Left ventricle myocardium inferior (tissue), 1 donor: Measurements from ENCODE around the gene NFKBIE. TPM values are rescaled to one million over a fixed set of nuclear protein-coding genes. Genes with fewer than 3 reads are reported as not detected.

Experiments used
- DNase-seq: peaks from one replicate; pipeline ENCODE4 v3.0.0-alpha.2; 2020
- H3K27ac ChIP-seq: fragments of 200-600 bp; replicated peaks from 2 replicates; pipeline ENCODE4 v1.8.0; 2021
- H3K27me3 ChIP-seq: fragments of 200-600 bp; 2 replicates; pipeline ENCODE4 v1.8.0; 2021; ENCODE audit warnings: low read depth
- H3K36me3 ChIP-seq: fragments of 200-600 bp; 2 replicates; pipeline ENCODE4 v1.8.0; 2021
- H3K4me1 ChIP-seq: fragments of 200-600 bp; 2 replicates; pipeline ENCODE4 v1.8.0; 2021
- H3K4me3 ChIP-seq: fragments of 200-600 bp; 2 replicates; pipeline ENCODE4 v1.8.0; 2021; ENCODE audit warnings: mild to moderate bottlenecking, moderate library complexity
- H3K9me3 ChIP-seq: fragments of 200-600 bp; replicated peaks from 2 replicates; pipeline ENCODE4 v1.8.0; 2021
- CTCF ChIP-seq: fragments of 200-600 bp; IDR thresholded peaks from 2 replicates; pipeline ENCODE4 v1.8.0; 2021; ENCODE audit warnings: antibody characterized with exemption, mild to moderate bottlenecking, borderline replicate concordance
- intact Hi-C: fragments of 100-400 bp; cut with micrococcal nuclease; formaldehyde crosslinking; loops from one replicate; pipeline ENCODE4 v1.11.0; 2022
- total RNA-seq: library from RNA; stranded (reverse); fragmentation: NEBNext Ultra II Directional; extraction: Animal tissue kit (Norgen Biotek cat#: 25700); gene quantifications from one replicate; pipeline ENCODE4 v1.2.1, GENCODE V29; 2021
- donor health status: DM: no; HTN: yes; CAD: no; lungs with severe emphysema.

Gene NFKBIE
- total RNA-seq, 1 donor from 2014 or later, result 2.1 TPM

- no peak for DNase-seq
- TF ChIP-seq CTCF, result no peak
- intact Hi-C loops, result no loop called here
Observed at GRCh38 chr6:44294832-44295791, 29.8 kb upstream of the NFKBIE start.

DNA sequence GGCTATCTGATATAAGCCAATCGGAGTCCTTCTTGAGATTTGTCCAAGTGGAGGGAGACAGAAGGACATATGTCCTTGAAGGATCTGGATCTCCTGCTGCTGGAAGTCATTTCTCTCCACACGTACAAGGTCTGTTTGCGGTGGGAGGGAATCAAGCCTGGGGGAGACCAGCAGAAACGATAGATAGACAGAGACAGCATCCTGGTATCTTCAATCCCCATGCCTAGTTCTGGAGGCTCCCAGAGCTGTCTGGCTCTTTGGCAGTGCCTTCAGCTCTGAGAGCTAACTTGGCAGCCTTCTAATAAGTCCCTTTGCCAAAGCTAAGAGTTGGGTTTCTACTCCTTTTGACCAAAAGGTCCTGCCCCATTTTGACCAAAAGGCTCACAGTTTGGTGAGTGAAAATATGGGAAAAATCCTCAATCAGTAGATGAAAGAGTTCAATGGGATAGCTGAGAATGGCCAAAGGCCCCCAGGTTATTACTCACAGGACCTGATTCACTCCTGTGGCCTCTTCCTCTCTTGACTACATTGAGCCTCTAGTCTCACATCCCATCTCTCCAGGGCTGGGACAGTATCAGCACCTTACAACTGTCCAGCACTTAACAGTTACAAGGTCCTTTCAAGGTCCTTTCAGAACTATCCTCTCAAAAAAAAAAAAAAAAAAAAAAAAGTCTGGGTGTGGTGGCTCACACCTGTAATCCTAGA lies 27.5 kb upstream of the NFKBIE start:
- intact Hi-C loops, result no loop called here

More at GRCh38 chr6:44294832-44295791, 29.8 kb upstream of the NFKBIE start:
- H3K27ac ChIP-seq, result no peak overlapping the region
- H3K9me3 ChIP-seq, result no peaks in the 10 kb centered on the region
- H3K4me1 ChIP-seq, result peaks cover 15% of the 10 kb centered on the region
- H3K27me3 ChIP-seq, result peaks cover 80% of the 10 kb centered on the region
- no peak overlapping the region for H3K4me3 ChIP-seq
- H3K36me3 ChIP-seq, result peaks cover under 1% of the 10 kb centered on the region

GRCh38 chr6:44291841-44292240 lies 26.5 kb upstream of the NFKBIE start:
- H3K27ac ChIP-seq, result no peak overlapping the region
- H3K9me3 ChIP-seq, result no peaks in the 10 kb centered on the region
- intact Hi-C loops, result no loop called here
- TF ChIP-seq CTCF, result no peak
- H3K36me3 ChIP-seq, result no peaks in the 10 kb centered on the region
- peaks cover 2% of the 10 kb centered on the region for H3K4me1 ChIP-seq
- no peak for DNase-seq
- peaks cover 100% of the 10 kb centered on the region for H3K27me3 ChIP-seq
- H3K4me3 ChIP-seq, result no peak overlapping the region

More for the DNA sequence above, 27.5 kb upstream of the NFKBIE start:
- no peak for DNase-seq
- peaks cover 12% of the 10 kb centered on the region for H3K4me1 ChIP-seq
- no peak for TF ChIP-seq CTCF
- peaks cover 100% of the 10 kb centered on the region for H3K27me3 ChIP-seq
- no peaks in the 10 kb centered on the region for H3K9me3 ChIP-seq
- no peak overlapping the region for H3K4me3 ChIP-seq
- H3K27ac ChIP-seq, result no peak overlapping the region
- H3K36me3 ChIP-seq, result no peaks in the 10 kb centered on the region

DNA sequence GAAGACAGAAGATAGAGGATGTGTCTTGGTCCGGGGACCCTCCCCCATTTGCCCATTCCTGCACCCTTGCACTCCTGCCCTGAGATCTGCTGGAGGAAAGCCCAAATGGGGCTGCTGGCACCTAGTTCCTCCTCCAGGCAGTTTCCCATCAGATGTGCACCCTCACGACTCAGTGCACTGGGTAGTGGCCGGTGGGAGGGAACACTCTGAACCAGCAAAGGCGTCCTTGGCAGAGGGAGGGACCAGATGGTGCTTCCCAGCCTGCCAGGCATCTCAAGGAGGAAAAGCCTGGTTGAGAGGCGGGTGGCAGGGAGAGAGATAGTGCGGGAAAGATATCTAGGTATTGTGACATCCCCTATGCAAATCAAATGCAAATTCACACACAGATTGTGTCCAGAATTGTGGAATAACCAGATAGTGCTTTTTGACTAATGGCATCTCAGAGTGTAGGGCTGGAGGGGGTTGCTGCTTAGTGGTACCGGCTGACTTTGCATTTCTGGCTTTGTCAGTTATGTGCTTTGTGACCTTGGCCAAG lies 24.4 kb upstream of the NFKBIE start:
- Histone ChIP-seq H3K36me3 (no peaks in the 10 kb centered on the region), H3K9me3 (no peaks in the 10 kb centered on the region), H3K4me1 (no peaks in the 10 kb centered on the region), H3K27ac (no peak overlapping the region), H3K4me3 (no peak overlapping the region), H3K27me3 (peaks cover 100% of the 10 kb centered on the region)
- no peak for TF ChIP-seq CTCF
- intact Hi-C loops, result no loop called here
- no peak for DNase-seq

DNA sequence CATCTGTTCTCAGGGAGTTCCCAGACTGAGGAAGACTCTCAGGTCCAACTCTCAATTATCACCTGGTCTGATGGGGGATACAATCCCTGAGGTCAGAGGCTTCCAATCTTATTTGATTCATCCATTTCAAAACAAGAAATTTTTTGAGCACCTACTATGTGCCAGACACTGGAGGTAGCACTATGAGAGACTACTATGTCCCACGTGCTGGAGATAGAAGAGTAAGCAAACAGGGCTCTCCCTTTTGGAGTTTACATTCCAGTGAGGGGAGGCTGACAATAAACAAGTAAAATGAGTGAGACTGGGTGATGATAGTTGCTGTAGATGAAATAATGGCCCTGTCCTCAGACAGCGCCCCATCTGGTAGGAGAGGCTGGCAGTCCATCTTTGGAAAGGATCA lies 21.4 kb upstream of the NFKBIE start:
- H3K27me3 ChIP-seq, result peaks cover 100% of the 10 kb centered on the region
- DNase-seq, result no peak
- intact Hi-C loops, result no loop called here
- H3K9me3 ChIP-seq, result no peaks in the 10 kb centered on the region
- no peaks in the 10 kb centered on the region for H3K36me3 ChIP-seq
- no peaks in the 10 kb centered on the region for H3K4me1 ChIP-seq
- H3K4me3 ChIP-seq, result no peak overlapping the region
- H3K27ac ChIP-seq, result no peak overlapping the region
- TF ChIP-seq CTCF, result no peak
